ENCODE results near the gene APBB1. TPM values are rescaled to one million over a fixed set of nuclear protein-coding genes. Genes with fewer than 3 reads are reported as not detected.
A peak's percentile ranks its signal among the peaks of the same experiment; 100 is the strongest.

The APBB1 gene
- total RNA-seq, 1 experiment from 2014 or later, result 83.8 TPM

- Histone ChIP-seq H3K4me1 (ENCODE audit: insufficient read depth, low read length, poor library complexity, severe bottlenecking) (peaks cover 20% of the 10 kb centered on the region), H3K36me3 (ENCODE audit: insufficient read depth, low read length, poor library complexity, severe bottlenecking) (peaks cover 19% of the 10 kb centered on the region), H3K9me3 (ENCODE audit: low read depth, low read length, poor library complexity, severe bottlenecking) (no peaks in the 10 kb centered on the region), H3K27me3 (replicated peaks; ENCODE audit: insufficient read depth, low read depth, low read length, poor library complexity) (no peaks in the 10 kb centered on the region), H3K4me3 (ENCODE audit: low read depth, low read length, poor library complexity, severe bottlenecking) (no peak overlapping the region), H3K27ac (ENCODE audit: low read depth, low read length, poor library complexity, severe bottlenecking) (no peak overlapping the region)
- TF ChIP-seq, protein P1, sequence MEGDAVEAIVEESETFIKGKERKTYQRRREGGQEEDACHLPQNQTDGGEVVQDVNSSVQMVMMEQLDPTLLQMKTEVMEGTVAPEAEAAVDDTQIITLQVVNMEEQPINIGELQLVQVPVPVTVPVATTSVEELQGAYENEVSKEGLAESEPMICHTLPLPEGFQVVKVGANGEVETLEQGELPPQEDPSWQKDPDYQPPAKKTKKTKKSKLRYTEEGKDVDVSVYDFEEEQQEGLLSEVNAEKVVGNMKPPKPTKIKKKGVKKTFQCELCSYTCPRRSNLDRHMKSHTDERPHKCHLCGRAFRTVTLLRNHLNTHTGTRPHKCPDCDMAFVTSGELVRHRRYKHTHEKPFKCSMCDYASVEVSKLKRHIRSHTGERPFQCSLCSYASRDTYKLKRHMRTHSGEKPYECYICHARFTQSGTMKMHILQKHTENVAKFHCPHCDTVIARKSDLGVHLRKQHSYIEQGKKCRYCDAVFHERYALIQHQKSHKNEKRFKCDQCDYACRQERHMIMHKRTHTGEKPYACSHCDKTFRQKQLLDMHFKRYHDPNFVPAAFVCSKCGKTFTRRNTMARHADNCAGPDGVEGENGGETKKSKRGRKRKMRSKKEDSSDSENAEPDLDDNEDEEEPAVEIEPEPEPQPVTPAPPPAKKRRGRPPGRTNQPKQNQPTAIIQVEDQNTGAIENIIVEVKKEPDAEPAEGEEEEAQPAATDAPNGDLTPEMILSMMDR (conservative IDR thresholded peaks at IDR 0.05; ENCODE audit: low read depth, low read length), result no peak
- TF ChIP-seq EZH2 (IDR thresholded peaks at IDR 0.05; ENCODE audit: borderline replicate concordance, low read depth, low read length, poor library complexity, severe bottlenecking), result no peak
- CTCF ChIA-PET, result no interaction called here
- BruUV-seq (replicated peaks), result no TSS peak
- POLR2A ChIA-PET (ENCODE audit: low non-redundant PET), result no interaction called here
- DNase-seq (ENCODE audit: low spot score), result no peak
- intact Hi-C loops (cut with micrococcal nuclease; ENCODE audit: unreplicated experiment), result no loop called here
These were observed 18.2 kb downstream of the APBB1 start for GRCh38 chr11:6400431-6401345.

DNA sequence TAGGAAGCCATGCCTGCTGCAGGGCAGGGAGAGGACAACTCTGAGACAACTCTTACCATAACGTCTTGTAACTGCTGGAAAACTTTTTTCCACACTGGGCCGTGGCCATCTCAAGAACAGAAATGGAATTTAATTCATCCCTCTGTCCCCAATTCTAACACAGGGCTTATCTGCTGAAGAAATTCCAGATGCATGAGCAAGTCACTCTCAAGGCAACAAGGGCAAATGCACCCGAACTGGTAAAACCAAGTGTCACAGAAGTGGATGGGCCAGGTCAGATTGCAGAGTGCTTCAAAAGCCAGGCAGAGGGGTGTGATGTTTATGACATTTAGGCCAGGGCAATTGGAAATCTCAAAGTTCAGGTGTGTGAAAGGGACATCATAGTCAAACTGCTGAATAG is 21.3 kb downstream of the APBB1 start:
- H3K27me3 ChIP-seq (replicated peaks; ENCODE audit: insufficient read depth, low read depth, low read length, poor library complexity), result no peaks in the 10 kb centered on the region
- H3K4me1 ChIP-seq (ENCODE audit: insufficient read depth, low read length, poor library complexity, severe bottlenecking), result peaks cover 13% of the 10 kb centered on the region
- CTCF ChIA-PET, result no interaction called here
- DNase-seq (ENCODE audit: low spot score), result no peak
- H3K9me3 ChIP-seq (ENCODE audit: low read depth, low read length, poor library complexity, severe bottlenecking), result no peaks in the 10 kb centered on the region
- POLR2A ChIA-PET (ENCODE audit: low non-redundant PET), result no interaction called here
- H3K27ac ChIP-seq (ENCODE audit: low read depth, low read length, poor library complexity, severe bottlenecking), result peak overlapping the region; percentile 67
- intact Hi-C loops (cut with micrococcal nuclease; ENCODE audit: unreplicated experiment), result no loop called here
- BruUV-seq (replicated peaks), result no TSS peak
- peaks cover 27% of the 10 kb centered on the region for H3K36me3 ChIP-seq (ENCODE audit: insufficient read depth, low read length, poor library complexity, severe bottlenecking)
- H3K4me3 ChIP-seq (ENCODE audit: low read depth, low read length, poor library complexity, severe bottlenecking), result no peak overlapping the region
- TF ChIP-seq, protein P1 (conservative IDR thresholded peaks at IDR 0.05; ENCODE audit: low read depth, low read length), result no peak
- TF ChIP-seq EZH2 (IDR thresholded peaks at IDR 0.05; ENCODE audit: borderline replicate concordance, low read depth, low read length, poor library complexity, severe bottlenecking), result no peak

- Histone ChIP-seq H3K4me3 (ENCODE audit: low read depth, low read length, poor library complexity, severe bottlenecking) (no peak overlapping the region), H3K27me3 (replicated peaks; ENCODE audit: insufficient read depth, low read depth, low read length, poor library complexity) (no peaks in the 10 kb centered on the region), H3K27ac (ENCODE audit: low read depth, low read length, poor library complexity, severe bottlenecking) (peak overlapping the region; percentile 67), H3K4me1 (ENCODE audit: insufficient read depth, low read length, poor library complexity, severe bottlenecking) (peaks cover 13% of the 10 kb centered on the region), H3K9me3 (ENCODE audit: low read depth, low read length, poor library complexity, severe bottlenecking) (no peaks in the 10 kb centered on the region), H3K36me3 (ENCODE audit: insufficient read depth, low read length, poor library complexity, severe bottlenecking) (peaks cover 28% of the 10 kb centered on the region)
- no peak for DNase-seq (ENCODE audit: low spot score)
- ChIA-PET CTCF (no interaction called here), POLR2A (ENCODE audit: low non-redundant PET) (no interaction called here)
- no TSS peak for BruUV-seq (replicated peaks)
- intact Hi-C loops (cut with micrococcal nuclease; ENCODE audit: unreplicated experiment), result no loop called here
- TF ChIP-seq EZH2 (IDR thresholded peaks at IDR 0.05; ENCODE audit: borderline replicate concordance, low read depth, low read length, poor library complexity, severe bottlenecking), result no peak
- TF ChIP-seq, protein P1 (conservative IDR thresholded peaks at IDR 0.05; ENCODE audit: low read depth, low read length), result no peak
These were observed 21.7 kb downstream of the APBB1 start for GRCh38 chr11:6397156-6397555.

Measured in A673 (cell line).